Suprapubic skin (tissue), 4 donors: ENCODE measurements around the gene LCN15. TPM values are rescaled to one million over a fixed set of nuclear protein-coding genes. Genes with fewer than 3 reads are reported as not detected.
"Not testable (repeated sequence)": the region's sequence is repeated elsewhere in the genome, so short reads cannot be mapped to it uniquely, and the experiment has no call there.

Source experiments
- DNase-seq, 2 donors: peaks; one replicate each; pipeline ENCODE4 v3.0.0-alpha.2; 2019; ENCODE audit warnings: low spot score in 2 of 2
- H3K27ac ChIP-seq: fragments of 200-600 bp; sonication (generic); one replicate; pipeline ENCODE4 v1.5.1; 2019
- H3K27me3 ChIP-seq: fragments of 200-600 bp; sonication (generic); one replicate; pipeline ENCODE4 v1.5.1; 2019
- H3K36me3 ChIP-seq: fragments of 200-600 bp; sonication (generic); one replicate; pipeline ENCODE4 v1.5.1; 2019
- H3K4me1 ChIP-seq: fragments of 200-600 bp; sonication (generic); one replicate; pipeline ENCODE4 v1.5.1; 2019
- H3K4me3 ChIP-seq: fragments of 200-600 bp; sonication (generic); one replicate; pipeline ENCODE4 v1.5.1; 2019; ENCODE audit warnings: mild to moderate bottlenecking
- H3K9me3 ChIP-seq: fragments of 200-600 bp; sonication (generic); one replicate; pipeline ENCODE4 v1.5.1; 2019
- CTCF ChIP-seq, 2 donors: fragments of 200-600 bp in 1 of 2; fragments of 450-650 bp in 1 of 2; sonication (generic) in 1 of 2; IDR thresholded peaks; one replicate each; pipeline ENCODE4 v1.5.1; 2016 to 2019; ENCODE audit warnings: antibody characterized with exemption in 2 of 2, mild to moderate bottlenecking in 1 of 2, moderate library complexity in 1 of 2
- EP300 ChIP-seq: sonication (generic); formaldehyde crosslinking; IDR thresholded peaks from one replicate; pipeline ENCODE4 v1.6.1; 2017; ENCODE audit warnings: antibody characterized with exemption
- POLR2A ChIP-seq, 2 donors: fragments of 450-650 bp; IDR thresholded peaks; one replicate each; pipeline ENCODE4 v1.6.1; 2017; ENCODE audit warnings: antibody characterized with exemption in 2 of 2, mild to moderate bottlenecking in 2 of 2, moderate library complexity in 2 of 2
- POLR2AphosphoS5 ChIP-seq, 3 donors: sonication (generic); formaldehyde crosslinking; IDR thresholded peaks; one replicate each; pipeline ENCODE4 v1.6.1; 2017; ENCODE audit warnings: antibody characterized with exemption in 3 of 3
- WGBS: methylation state at CpG from one replicate; pipeline ENCODE4 v1.1.5; 2018; 5-methylcytosine and 5-hydroxymethylcytosine counted together
- total RNA-seq, 4 donors: library from RNA; depleted of rRNA; stranded (reverse); fragments of >200 nt; gene quantifications; one replicate each; pipeline ENCODE4 v1.1.0, GENCODE V29; 2016

Gene LCN15
- total RNA-seq, 4 donors from 2014 or later: 0.21 TPM; not detected in 3

GRCh38 chr9:136792321-136793085 is 28.2 kb upstream of the LCN15 start:
- peaks cover 50% of the 10 kb centered on the region for H3K4me1 ChIP-seq
- TF ChIP-seq CTCF (IDR thresholded peaks at IDR 0.05) (no peak), EP300 (no peak), POLR2AphosphoS5 (IDR thresholded peaks at IDR 0.05) (no peak), POLR2A (IDR thresholded peaks at IDR 0.05) (no peak)
- peaks cover 1% of the 10 kb centered on the region for H3K27me3 ChIP-seq
- H3K36me3 ChIP-seq: no peaks in the 10 kb centered on the region
- no peak overlapping the region for H3K27ac ChIP-seq
- 79% methylated on average over 13 of the region's 15 CpGs for WGBS
- H3K4me3 ChIP-seq: peak overlapping the region; percentile 74
- H3K9me3 ChIP-seq: no peaks in the 10 kb centered on the region
- no peak for DNase-seq

DNA sequence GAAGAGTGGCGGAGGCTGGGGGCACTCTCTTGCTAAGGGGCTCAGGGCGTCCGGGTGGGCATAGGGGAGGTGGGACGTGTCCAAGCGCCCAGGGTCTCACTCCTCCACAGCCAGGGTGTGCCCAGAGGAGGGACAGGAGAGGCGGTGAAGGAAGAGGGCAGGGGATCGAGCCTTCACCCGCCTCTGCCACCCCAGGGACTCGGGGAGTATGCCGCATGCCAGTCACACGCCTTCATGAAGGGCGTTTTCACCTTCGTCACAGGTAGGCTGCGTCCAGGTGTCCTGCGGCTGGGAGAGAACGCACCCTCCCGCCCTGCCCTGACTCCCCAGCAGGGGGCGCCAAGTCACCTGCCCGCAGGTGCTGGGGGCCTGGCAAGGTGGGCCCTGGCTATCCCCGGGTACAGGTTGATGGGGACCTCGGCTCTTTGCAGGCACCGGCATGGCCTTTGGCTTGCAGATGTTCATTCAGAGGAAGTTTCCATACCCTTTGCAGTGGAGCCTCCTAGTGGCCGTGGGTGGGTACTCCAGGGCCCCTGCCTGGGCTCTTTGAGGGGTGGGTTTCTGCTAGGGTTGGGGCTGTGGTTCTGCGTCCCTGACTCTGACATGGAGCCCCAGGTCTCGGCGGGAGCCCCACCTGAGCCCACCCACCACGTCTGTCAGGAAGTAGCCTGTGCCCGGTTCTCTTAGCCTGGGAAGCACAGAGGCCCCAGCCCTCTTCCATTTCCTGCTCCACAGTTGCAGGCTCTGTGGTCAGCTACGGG is 27.4 kb upstream of the LCN15 start:
- H3K9me3 ChIP-seq: no peaks in the 10 kb centered on the region
- H3K27ac ChIP-seq: peak overlapping the region; percentile 98
- H3K4me3 ChIP-seq: peak overlapping the region; percentile 74
- WGBS: no CpG with 5 or more reads among the region's 29 CpGs
- DNase-seq: peak in 1 of 2 donors; percentile 86
- H3K36me3 ChIP-seq: no peaks in the 10 kb centered on the region
- peak in 1 of 3 donors; percentile 12 for TF ChIP-seq POLR2AphosphoS5 (IDR thresholded peaks at IDR 0.05)
- TF ChIP-seq CTCF (IDR thresholded peaks at IDR 0.05): peak; percentile 71 to 97
- TF ChIP-seq EP300: no peak
- peak in 1 of 2 donors; percentile 3 for TF ChIP-seq POLR2A (IDR thresholded peaks at IDR 0.05)
- H3K27me3 ChIP-seq: no peaks in the 10 kb centered on the region
- H3K4me1 ChIP-seq: peaks cover 46% of the 10 kb centered on the region

DNA sequence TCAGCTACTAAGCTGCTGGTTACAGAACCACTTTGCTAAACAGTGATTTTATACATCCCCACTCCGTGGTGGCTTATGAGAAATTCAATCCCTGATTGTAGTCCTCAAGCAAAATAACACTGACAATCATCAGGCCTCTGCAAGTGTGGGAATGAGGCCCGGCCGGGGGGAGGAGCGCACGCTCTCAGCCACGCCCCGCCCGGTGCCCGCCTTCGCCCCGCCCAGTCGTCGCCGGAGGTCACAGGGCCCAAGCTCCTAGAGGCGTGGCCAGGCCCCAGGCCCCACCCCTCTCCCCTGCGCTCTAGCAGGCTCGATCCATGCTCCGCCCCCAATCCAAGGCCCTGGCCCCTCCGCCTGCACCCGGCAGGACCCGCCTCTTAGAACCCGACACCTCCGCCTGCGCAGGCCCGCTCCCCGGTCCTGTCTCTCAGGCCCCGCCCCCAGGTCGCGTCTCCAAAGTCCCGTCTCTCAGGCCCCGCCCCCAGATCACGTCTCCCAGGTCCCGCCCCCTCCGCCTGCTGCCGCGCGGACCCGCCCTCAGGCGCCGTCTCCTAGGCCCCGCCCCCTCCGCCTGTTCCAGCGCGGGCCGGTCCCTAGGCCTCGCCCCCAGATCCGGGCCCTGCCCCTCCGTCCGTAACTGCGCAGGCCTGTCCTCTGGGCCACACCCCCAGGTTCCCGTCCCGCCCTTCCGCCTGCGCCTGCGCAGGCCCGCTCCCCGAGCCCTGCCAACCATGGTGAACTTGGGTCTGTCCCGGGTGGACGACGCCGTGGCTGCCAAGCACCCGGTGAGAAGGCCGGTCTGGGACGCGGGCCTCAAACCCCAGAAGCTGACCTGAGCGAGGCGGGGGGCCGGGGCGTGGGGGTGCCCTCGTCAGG is 26.6 kb upstream of the LCN15 start, which contains the start of gene TMEM141:
TSS of gene TMEM141 (plus strand) at position 705 of the 876 bp plus-strand sequence. CDS start at position 732, 27 bp downstream.
- Histone ChIP-seq H3K4me1 (peaks cover 38% of the 10 kb centered on the region), H3K9me3 (no peaks in the 10 kb centered on the region), H3K27me3 (no peaks in the 10 kb centered on the region), H3K36me3 (no peaks in the 10 kb centered on the region), H3K27ac (peak within 1 kb of the TSS; percentile 98), H3K4me3 (peak within 1 kb of the TSS; percentile 74)
- WGBS: 2% methylated on average over 20 of the region's 70 CpGs
- peak; percentile 100 for DNase-seq
- peak; percentile 9 to 56 for TF ChIP-seq POLR2A (IDR thresholded peaks at IDR 0.05)
- TF ChIP-seq POLR2AphosphoS5 (IDR thresholded peaks at IDR 0.05): no peak
- TF ChIP-seq CTCF (IDR thresholded peaks at IDR 0.05): no peak
- no peak for TF ChIP-seq EP300

GRCh38 chr9:136789523-136789937 is 25.2 kb upstream of the LCN15 start:
- H3K27ac ChIP-seq: no peak overlapping the region
- H3K4me3 ChIP-seq: no peak overlapping the region
- no peaks in the 10 kb centered on the region for H3K9me3 ChIP-seq
- H3K4me1 ChIP-seq: peaks cover 32% of the 10 kb centered on the region
- TF ChIP-seq POLR2A (IDR thresholded peaks at IDR 0.05) (no peak), EP300 (no peak), POLR2AphosphoS5 (IDR thresholded peaks at IDR 0.05) (no peak)
- no peaks in the 10 kb centered on the region for H3K36me3 ChIP-seq
- DNase-seq: no peak
- WGBS: 69% methylated on average over 3 of the region's 3 CpGs
- no peaks in the 10 kb centered on the region for H3K27me3 ChIP-seq

DNA sequence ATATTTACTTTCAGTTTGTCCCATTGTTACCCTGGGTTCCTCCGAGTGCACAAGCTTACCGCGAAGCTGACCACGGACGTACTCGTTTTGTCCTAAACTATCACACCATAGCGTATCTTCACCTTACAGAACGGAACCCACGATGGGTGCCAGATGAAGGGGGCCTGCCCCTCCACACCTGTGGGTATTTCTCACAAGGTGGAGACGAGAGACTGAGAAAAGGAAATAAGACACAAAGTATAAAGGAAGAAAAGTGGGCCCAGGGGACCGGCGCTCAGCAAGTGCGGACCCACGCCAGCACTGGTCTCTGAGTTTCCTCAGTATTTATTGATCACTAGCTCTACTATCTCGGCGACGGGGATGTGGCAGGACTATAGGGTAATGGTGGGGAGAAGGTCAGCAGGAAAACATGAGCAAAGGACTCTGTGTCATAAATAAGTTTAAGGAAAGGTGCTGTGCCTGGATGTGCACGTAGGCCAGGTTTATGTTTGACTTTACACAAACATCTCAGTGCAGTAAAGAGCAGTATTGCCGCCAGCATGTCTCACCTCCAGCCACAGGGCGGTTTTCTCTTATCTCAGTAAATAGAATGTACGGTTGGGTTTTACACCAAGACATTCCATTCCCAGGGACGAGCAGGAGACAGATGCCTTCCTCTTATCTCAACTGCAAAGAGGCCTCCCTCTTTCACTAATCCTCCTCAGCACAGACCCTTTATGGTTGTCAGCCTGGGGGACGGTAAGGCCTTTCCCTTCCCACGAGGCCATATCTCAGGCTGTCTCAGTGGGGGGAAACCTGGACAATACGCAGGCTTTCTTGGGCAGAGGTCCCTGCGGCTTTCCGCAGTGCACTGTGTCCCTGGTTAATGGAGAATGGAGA is 24.6 kb upstream of the LCN15 start:
- not testable (repeated sequence) for H3K27ac ChIP-seq, H3K4me3 ChIP-seq, H3K9me3 ChIP-seq, H3K36me3 ChIP-seq, H3K27me3 ChIP-seq, DNase-seq
- 80% methylated on average over 27 of the region's 27 CpGs for WGBS
- H3K4me1 ChIP-seq: peaks cover 32% of the 10 kb centered on the region
